ENCODE data around the gene RAPGEF1.

The RAPGEF1 gene

DNA sequence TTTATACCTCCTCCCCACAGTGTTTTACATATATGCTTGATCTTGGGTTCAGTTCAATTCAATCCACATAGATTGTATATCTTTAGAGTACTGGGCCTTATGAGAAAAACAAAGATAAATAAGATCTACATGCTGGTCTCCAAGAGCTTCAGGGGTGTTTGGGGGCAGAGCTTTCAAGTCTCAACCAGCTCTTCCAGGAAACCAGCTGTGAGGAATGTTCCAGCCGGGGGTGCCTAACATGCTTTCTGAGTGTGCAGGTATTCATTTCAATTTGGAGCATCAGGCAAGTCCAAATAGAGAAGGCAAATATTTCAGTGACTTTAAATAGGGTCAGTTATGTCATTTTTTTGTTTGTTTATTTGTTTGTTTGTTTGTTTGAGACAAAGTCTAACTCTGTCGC lies 5.7 kb upstream of the RAPGEF1 start:
- no peak for DNase-seq

DNA sequence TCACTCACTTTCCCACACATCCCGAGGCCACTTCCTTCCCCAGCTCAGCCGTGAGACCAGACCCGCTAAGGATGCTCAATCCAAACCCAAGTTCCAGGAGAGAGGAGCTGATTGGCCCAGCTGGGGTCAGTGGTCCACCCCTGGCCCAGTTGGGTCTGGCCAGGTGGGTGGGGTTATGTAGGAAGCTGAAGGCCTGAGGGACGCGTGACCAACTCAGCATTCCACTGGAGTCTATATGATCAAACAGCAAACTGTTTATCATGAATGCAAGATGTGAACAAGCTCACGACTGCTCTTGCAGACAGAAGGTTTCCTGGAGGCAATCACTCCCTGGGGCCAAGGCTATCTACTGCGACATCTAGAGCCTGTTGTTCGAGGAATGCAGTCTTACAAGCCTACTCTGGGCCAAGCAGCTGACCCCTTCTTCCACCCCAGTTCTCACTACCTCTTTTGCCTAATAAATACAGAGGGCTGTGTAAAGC lies 4.9 kb upstream of the RAPGEF1 start:
- no peak for DNase-seq

- no peak for DNase-seq
Measured at GRCh38 chr9:131744171-131744719, 4.4 kb upstream of the RAPGEF1 start.

DNA sequence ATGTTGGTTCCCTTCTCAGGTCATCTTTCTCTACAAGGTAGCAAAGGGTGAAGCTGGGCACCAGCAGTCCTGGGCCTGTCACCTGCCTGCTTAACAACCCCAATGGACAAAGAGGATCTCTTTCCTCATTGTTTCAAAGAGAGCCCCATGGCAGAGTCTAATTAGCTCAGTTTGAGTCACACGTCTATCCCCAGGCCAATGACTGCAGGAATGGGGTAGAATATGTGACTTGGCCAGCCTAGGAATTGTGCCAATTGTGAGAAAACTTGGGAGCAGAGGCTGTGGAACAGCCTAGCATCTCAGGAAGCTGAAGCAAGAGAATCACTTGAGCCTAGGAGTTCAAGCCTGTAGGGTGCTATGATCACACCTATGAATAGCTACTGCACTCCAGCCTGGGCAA lies 3.6 kb upstream of the RAPGEF1 start:
- no peak for DNase-seq

GRCh38 chr9:131743096-131743495 lies 3.2 kb upstream of the RAPGEF1 start:
- DNase-seq: no peak

GRCh38 chr9:131740898-131741297 lies 1.0 kb upstream of the RAPGEF1 start:
- DNase-seq: no peak

DNA sequence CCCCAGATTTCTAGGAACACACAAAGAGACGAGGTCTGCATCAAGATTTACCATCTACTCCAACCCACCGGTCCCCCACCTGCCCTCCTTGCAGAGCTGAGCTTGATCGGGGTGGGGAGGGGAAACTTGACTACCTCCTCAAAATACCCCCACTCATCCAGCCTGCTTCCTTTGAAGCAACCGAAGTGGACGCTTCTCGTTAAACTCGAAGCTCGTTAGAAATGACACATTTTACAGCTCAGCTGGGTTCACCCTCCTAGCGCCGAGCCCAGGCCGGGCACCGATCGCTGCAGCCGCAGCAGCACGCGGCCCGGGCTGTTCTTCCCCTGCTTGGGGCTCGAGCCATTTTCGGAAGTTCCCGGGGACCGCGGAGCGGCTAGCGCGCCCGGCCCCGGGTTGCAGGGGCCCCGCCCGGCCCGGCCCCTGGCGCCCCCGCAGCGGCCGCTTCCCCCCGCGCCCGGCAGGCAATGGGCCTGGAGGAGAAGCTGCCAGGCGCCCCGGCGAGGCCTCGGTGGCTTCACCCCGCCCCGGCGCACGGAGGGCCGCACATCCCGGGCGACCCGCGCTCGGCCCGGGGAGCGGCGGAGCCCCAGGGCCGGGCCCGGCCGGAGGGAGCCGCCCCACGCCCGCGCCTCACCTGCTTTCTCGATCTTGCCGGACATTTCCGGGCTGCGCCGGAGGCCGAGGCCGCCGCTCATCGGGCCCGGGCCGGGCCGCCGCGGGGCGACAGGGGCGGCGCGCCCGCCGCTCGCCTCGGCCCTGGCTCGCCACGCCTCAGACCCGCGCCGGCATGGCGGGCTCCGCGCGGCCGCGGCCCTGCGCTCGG lies 530 bp downstream of the RAPGEF1 start:
- peak; percentile 70 for DNase-seq

DNA sequence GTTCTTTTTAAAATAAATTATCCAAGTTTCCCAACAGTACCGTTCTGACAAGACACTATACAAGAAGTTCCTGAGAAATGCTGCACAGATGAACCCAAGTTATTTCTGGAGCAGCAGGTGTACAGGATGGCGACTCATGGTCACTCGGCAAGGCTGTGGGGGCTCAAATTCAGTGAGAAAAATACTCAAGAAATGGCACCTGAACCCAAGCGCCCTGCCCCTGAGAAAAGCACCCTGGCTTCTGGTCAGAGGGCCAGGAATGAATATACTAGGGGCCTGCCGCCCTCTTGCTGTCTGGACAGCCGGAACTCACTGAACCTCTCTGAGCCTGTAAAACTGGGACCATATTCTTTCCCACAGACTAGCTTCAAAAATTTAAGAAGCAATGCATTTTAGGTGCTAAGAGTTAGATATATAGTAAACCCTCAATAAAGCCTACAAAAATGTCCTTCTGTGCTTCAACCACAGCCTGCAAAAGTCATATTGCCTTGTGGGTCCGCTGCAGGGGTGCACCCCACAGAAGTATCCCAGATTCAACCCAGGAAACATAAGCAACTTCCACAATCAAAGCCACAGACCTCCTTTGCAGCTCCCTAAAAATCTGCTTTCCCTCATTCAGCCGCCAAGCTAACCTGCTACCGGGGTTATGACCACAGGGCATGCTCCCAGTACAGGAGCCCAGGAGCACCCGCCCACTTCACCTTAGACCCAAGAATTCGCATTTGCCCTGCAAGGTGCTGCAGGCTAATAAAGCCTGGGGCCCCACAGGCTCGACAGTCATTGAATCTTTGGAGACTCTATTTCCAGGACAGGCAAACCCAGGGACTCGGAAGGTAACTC lies 1.4 kb downstream of the RAPGEF1 start:
- no peak for DNase-seq

DNA sequence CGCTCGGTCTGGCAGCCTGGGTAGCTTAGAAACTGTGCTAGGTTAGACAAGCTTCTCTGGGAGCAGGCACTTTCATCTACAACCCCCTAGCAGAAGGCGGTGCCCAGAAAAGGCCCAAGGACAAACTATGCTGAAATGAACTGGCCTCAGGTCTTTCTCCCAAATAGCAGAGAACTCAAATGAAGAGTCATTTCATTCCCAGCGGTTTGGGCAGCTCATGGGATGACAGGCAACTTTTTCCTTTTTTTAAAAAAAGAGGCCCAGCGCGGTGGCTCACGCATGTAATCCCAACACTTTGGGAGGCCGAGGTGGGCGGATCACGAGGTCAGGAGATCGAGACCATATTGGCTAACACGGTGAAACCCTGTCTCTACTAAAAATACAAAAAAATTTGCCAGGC lies 2.5 kb downstream of the RAPGEF1 start:
- DNase-seq: no peak

GRCh38 chr9:131736431-131736830 lies 3.4 kb downstream of the RAPGEF1 start:
- DNase-seq: no peak

DNA sequence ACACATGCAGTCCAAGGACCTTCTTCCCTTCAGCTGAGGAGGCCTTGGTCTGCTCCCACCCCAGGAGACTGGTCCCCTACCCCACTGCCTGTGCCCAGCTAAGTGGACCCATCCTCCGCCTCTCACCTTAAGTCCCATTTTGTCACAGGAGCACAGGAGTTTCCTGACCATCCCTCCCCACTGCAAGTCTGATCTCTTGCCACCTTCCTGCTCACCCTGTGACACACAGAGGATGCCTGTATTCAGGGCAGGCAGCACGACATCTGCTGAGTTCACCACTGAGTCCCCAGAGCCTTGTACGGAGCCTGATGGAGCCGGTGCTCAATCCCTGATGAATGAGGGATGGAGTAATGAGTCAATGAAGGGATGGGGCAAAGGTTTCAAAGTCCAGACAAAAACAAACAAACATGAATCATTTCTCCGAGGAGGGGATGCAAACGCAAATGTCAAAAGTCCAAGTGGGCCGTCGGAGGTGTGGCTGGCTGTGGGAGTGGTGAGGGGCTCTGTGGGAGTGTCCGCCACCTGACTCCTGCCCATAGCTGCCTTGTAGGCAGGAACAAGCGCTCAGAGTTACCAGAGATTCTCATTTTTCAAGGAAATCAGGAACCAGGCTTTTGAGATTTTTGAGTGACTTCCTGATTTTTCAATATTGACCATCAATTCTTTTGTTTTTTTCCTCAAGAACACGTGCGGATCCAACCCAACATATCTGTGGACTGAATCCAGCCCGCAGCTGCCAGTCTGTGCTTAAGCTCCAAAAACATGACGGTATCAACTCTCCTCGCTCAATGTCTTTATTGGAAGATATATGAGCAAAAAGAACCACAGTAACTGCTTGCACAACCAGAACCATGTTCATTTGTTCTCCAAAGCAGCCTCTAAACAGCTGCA lies 4.4 kb downstream of the RAPGEF1 start:
- DNase-seq: no peak

DNA sequence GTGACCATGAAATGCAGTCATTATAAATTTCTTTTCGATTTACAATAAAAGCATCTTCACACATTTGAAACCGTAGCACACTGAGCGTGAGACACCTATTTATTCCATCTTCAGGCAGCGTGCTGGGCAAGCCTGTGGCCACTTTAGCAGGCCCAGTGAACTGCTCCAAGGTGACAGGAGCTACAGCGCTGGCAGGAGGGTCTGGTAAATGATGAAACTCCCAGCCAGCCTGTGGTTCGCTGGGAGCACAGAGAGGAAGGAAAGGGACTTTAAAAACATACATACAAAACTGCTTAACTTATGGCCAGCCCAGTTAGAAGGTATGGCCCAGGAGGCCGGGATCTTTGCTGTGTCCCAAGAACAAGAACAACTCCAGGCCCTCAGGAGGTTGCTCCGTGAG lies 5.1 kb downstream of the RAPGEF1 start:
- no peak for DNase-seq

GRCh38 chr9:131734165-131734610 lies 5.7 kb downstream of the RAPGEF1 start:
- DNase-seq: no peak

- no peak for DNase-seq
Measured at GRCh38 chr9:131733541-131734061, 6.3 kb downstream of the RAPGEF1 start.

DNA sequence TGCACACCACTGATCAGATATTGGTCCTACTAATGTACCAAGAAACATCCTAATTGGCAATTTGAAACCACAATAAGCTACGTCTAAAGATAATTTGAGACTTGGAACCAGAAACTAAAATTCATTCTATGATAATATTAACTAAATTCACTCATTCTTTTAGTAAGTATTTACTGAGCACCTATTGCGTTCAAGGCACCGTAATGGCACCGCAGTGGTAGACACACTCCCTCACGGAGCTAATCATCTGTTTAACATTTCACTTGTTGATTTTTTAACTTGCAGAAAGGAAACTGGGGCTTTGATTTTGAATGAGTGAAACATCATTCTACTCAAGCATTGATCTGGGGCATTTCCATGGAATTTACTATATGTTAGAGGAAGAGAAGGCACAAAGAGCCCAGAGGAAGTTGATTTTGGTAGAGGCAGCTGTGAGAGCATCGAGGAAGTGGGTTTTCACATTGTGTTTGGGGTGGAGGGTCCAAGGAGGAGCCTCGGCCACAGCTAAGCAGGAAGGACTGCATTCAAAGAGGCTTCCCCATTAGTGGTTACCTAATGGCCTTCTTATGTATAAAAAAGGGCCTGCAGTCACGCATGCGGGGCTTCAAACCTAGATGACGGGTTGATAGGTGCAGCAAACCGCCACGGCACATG lies 7.1 kb downstream of the RAPGEF1 start:
- no peak for DNase-seq

DNA sequence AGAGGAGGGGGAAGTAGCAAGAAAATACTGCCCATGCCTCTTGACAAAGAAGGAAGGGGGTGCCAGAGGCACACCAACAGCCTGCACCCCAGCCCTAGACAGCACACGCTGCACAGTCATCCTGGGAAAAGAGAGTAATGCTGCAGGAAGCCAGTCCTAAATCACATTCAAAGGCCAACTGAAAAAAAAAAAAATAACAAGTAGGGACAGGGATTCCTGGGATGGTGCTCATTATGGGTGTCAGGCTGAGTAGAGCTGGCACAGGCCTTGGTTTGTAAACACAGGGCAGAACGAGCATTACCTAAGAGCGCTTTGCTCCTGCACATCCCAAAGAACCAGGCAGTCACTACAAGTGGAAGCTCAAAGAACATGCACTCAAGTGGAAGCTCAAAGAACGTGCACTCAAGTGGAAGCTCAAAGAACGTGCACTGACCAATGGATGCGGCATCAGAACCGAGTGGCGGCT lies 7.8 kb downstream of the RAPGEF1 start:
- DNase-seq: no peak

DNA sequence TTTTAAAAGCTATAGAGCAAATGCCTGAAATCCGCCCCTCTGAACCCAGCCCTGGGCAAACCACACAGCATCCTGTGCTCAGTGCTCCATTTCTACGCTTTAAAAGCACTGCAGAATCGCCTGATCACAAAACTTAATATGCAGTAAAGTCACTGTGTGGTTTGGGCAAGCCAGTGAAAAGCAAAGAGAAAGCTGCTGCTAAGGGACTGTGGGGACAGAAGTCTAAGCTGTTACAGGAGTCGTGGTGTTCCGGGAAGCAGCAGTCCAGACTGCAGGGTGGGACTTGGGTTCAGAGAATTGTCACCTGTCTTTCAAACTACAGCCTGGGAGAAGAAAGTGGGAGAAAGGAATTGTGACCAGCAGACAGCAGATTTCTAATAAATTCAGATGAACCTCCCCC lies 8.2 kb downstream of the RAPGEF1 start:
- DNase-seq: no peak

DNA sequence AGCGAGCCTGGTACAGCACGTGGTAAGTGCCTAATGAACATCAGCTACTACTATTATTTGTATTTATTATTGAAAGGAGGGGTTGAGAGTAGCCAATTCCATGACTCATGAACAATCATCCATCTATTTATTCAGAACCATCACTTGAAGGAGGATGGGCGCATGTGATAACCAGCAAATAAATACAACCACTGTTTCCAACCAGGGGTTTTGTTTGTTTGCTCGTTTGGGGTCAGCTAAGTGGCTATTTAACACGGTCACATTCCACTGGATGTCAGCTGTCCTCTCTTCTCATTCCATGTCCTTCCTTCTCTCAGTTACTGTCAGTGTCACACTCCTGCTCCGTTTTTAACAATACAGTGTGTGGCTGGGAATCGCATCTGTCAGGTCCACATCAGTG lies 8.6 kb downstream of the RAPGEF1 start:
- no peak for DNase-seq

DNA sequence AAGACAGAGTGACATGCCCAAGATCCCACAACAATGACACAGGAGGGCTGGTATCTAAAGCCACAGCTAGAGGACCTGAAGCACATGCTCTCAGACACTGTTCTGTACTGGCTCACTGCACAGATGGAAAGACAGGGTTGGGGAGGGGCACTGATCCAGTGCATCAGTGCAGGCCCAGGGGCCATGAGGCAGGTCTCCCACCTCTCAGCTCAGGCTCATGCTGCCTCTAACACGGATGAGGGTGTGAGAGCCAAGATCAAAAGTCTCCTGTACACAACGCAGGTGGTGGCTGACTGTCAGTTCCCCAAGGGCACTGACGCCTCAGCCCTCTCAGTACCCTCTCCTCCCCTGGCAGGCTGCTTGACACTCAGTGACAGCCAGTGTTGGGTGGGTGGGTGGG lies 10.9 kb downstream of the RAPGEF1 start:
- DNase-seq: no peak

GRCh38 chr9:131728546-131728910 lies 11.3 kb downstream of the RAPGEF1 start:
- DNase-seq: no peak

DNA sequence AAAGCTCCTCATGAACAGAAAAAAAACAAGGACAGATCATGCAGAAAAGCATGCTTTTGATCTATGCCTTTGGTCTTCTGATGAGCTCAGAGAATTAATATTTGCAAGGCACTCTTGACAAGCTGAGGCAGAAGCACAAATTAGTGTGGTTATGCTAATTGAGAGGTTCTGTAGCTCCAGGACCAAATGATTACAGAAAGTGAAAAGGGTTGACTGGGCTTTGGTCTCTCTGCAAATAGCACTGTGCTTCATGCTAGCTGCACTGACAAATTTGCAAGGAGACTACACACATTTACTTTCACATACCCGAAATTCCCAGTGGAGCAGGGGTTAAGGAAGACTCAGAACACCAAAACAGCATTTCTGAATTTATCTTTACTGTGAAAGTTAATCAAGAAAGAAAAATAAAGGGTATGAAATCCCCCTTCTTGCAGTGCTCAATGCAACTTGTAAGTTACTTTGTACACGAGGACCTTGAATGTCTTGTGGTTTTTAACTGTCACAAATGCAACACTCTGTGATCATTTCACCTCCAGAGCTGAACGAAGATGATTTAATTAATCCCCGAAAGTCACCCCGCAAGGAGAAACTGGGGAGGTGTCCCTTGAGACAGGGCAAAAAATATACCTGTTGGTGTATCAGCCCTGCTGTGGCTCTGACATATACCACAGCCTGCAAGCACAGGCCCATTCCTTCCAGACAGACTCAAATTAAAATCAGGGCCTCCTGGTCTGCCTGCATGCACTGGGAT lies 11.9 kb downstream of the RAPGEF1 start:
- no peak for DNase-seq
